Measurements from ENCODE around the gene RNASE9.
A peak's percentile ranks its signal among the peaks of the same experiment; 100 is the strongest.

DNA sequence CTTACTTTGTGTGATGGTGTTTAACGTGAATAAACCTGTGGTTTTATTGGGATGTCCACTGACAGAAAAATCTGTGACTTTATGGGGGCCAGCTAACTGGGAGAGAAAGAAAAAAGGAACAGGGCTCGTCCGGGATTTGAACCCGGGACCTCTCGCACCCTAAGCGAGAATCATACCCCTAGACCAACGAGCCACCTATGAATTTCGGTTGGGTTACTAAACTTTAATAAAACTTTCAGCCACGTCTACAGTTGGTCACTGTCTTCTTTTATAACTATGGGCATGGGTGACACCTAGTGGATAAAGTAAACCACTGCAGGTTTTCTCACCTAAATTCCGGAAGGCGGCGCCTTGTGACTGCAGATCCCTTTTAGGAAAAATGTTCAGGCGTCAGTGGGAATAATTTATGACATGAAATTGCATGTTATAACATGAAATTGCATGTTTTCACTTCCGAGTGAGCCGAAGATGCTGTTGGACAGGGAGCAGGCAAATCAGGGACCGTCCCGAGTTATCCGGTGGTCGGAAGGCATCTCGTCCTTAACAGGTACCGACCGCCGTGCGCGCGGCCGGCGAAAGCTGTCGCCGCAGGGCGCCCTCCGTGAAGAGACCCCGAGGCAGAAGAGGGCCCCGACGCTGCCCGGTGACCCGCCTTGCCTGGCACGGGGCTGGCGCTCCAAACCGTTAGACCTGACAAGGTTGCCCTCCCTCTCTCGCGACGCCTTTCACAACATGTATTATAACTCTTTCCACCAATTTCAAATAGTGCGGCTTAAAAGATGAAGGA is 48.6 kb upstream of the RNASE9 start:
- TF ChIP-seq, protein P1, sequence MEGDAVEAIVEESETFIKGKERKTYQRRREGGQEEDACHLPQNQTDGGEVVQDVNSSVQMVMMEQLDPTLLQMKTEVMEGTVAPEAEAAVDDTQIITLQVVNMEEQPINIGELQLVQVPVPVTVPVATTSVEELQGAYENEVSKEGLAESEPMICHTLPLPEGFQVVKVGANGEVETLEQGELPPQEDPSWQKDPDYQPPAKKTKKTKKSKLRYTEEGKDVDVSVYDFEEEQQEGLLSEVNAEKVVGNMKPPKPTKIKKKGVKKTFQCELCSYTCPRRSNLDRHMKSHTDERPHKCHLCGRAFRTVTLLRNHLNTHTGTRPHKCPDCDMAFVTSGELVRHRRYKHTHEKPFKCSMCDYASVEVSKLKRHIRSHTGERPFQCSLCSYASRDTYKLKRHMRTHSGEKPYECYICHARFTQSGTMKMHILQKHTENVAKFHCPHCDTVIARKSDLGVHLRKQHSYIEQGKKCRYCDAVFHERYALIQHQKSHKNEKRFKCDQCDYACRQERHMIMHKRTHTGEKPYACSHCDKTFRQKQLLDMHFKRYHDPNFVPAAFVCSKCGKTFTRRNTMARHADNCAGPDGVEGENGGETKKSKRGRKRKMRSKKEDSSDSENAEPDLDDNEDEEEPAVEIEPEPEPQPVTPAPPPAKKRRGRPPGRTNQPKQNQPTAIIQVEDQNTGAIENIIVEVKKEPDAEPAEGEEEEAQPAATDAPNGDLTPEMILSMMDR (IDR thresholded peaks at IDR 0.05): peak; percentile 95 to 100 (median 99)
- TF ChIP-seq POLR2A (IDR thresholded peaks at IDR 0.05): no peak

Data from testis (tissue), 2 donors.